Measurements from ENCODE around the gene CAMTA1. TPM values are rescaled to one million over a fixed set of nuclear protein-coding genes. Genes with fewer than 3 reads are reported as not detected.

CAMTA1 gene
- total and polyA plus RNA-seq, 9 of the 15 experiments (the other 6 are each of a cell fraction or from before 2014, with no cell fraction given) = 43.9 to 161 (median 65.9) TPM

DNA sequence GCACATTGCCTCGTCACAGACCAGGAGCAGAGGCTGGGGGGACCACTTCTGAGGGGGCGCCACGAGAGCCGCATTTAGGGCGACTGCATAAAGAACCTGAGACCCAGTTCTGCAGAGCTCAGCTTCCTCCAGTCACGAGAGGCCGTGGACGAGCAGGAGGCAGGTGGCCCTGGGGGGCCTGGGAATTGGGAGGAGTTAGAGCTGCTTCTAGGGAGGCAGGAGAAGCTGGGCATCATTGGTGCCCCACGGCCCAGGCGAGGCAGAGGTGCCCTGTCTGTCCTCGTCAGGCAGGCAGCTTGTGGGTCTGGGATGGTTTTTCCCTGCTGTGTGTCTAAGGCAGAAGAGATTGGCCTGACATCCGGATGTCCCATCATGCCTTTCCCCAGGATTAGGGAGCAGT, 389.3 kb downstream of the CAMTA1 start:
- TF ChIP-seq ZFP1 (CRISPR knock-in tag; IDR thresholded peaks at IDR 0.05) (no peak), ESRRA (IDR thresholded peaks at IDR 0.05; ENCODE audit: borderline replicate concordance, low read depth) (no peak), PCBP2 (IDR thresholded peaks at IDR 0.05; ENCODE audit: low read depth, low read length, poor library complexity, severe bottlenecking) (no peak), ZBTB8A (IDR thresholded peaks at IDR 0.05; ENCODE audit: partially characterized antibody) (no peak), ZNF445 (CRISPR knock-in tag; IDR thresholded peaks at IDR 0.05; ENCODE audit: low read depth) (no peak), TRIM24 (IDR thresholded peaks at IDR 0.05) (no peak), XRCC3 (IDR thresholded peaks at IDR 0.05) (no peak), GTF2A2 (tag; IDR thresholded peaks at IDR 0.05) (no peak)
- no peak overlapping the region for H3K4me2 ChIP-seq (ENCODE audit: insufficient read depth, low read length)
- H3K4me3 ChIP-seq = no peak overlapping the region
- no peaks in the 10 kb centered on the region for H3K4me1 ChIP-seq (replicated peaks in 1 of 2; ENCODE audit: control insufficient read depth in 2 of 2, insufficient read depth in 2 of 2, low read length in 2 of 2)
- H4K20me1 ChIP-seq (replicated peaks; ENCODE audit: control insufficient read depth, insufficient read depth, low read length) = 0 out of 2 replicates have a peak, but pooled peaks cover 4% of the 10 kb centered on the region
- ChIA-PET CTCF (ENCODE audit: low intra/inter-chr PET ratio) (no interaction called here), POLR2A (interaction anchor here (0.9 kb wide), 1 partner anchor 17 kb away, joined by 3 read pairs; no protein-coding TSS in a partner anchor)
- no peaks in the 10 kb centered on the region for H3K36me3 ChIP-seq (ENCODE audit: control insufficient read depth, insufficient read depth, low read length)
- no peak overlapping the region for H2AFZ ChIP-seq (ENCODE audit: low read depth, low read length)
- no TSS peak for BruUV-seq (replicated peaks)
- no peaks in the 10 kb centered on the region for H3K9me1 ChIP-seq (ENCODE audit: control insufficient read depth, insufficient read depth, low read length)
- no peak for FAIRE-seq
- DNase-seq (ENCODE audit: extremely low read depth in 1 of 4, low spot score in 3 of 4) = no peak
- peaks cover 3 to 22% of the 10 kb centered on the region in 2 experiments; a peak in 2 of 5 replicates for H3K27me3 ChIP-seq (ENCODE audit: control insufficient read depth in 2 of 2, insufficient read depth in 2 of 2, low read length in 2 of 2)
- no peak overlapping the region for H3K27ac ChIP-seq (ENCODE audit: extremely low read depth, low read depth, low read length)
- ATAC-seq = no peak
- WGBS (ENCODE audit: insufficient coverage, low coverage, missing lambda C conversion rate) = under 1% methylated on average over 12 of the region's 12 CpGs
- H3K9ac ChIP-seq (ENCODE audit: insufficient read depth in 1 of 2, low read depth in 2 of 2, low read length in 2 of 2) = no peak overlapping the region
- intact Hi-C loops (cut with micrococcal nuclease) = no loop called here
- H3K9me3 ChIP-seq (replicated peaks; ENCODE audit: control insufficient read depth, insufficient read depth, low read depth, low read length) = no peaks in the 10 kb centered on the region
- H3K79me2 ChIP-seq (ENCODE audit: control insufficient read depth, insufficient read depth, low read length) = no peaks in the 10 kb centered on the region
- in situ Hi-C loops (cut with MboI) = no loop called here
